HL-60 (cell line): ENCODE data around the gene SMIM12.

Experiments
- POLR2AphosphoS5 ChIP-seq: IDR thresholded peaks from 2 replicates; pipeline ENCODE4 v1.6.1; 2012; ENCODE audit warnings: low read depth
- TF ChIP-seq, protein P1 (sequence below): IDR thresholded peaks from 2 replicates; pipeline ENCODE4 v1.6.1; 2012; ENCODE audit warnings: low read depth; ENCODE audit not compliant: insufficient replicate concordance
- TF ChIP-seq, protein P2 (sequence below): IDR thresholded peaks from one replicate; pipeline ENCODE4 v1.5.1; 2011; ENCODE audit warnings: low read length, control low read depth, inconsistent platforms; ENCODE audit not compliant: insufficient read depth

DNA sequence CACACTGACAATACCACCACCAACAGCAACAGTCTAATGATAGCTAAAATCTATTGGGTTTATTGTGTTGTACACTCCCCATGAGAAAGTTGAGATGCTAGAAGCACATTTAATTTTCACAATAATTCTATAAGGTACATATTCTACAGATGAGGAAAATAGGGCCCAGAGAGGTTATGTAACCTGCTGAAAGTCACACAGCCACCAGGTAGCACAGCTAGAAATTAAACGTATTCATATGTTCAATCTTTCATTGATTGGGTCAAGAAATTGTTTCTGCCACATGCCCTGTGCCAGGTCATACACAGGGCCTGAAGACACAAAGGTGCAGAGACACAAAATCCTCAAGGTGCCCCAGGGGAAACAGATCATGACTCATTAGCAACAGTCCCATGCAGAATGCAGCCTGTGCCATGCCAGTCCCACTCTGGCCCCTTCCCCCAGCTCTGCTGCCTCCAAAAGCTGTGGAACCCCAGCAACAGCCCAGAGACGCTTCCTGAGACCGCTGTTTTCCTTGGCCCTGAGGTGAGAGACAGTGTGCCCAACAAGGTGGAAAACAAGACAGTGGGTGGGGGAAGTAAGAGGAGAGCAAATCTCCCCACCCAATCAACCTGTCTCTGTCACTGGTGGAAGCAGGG lies 34.6 kb downstream of the SMIM12 start:
- TF ChIP-seq, protein P1, sequence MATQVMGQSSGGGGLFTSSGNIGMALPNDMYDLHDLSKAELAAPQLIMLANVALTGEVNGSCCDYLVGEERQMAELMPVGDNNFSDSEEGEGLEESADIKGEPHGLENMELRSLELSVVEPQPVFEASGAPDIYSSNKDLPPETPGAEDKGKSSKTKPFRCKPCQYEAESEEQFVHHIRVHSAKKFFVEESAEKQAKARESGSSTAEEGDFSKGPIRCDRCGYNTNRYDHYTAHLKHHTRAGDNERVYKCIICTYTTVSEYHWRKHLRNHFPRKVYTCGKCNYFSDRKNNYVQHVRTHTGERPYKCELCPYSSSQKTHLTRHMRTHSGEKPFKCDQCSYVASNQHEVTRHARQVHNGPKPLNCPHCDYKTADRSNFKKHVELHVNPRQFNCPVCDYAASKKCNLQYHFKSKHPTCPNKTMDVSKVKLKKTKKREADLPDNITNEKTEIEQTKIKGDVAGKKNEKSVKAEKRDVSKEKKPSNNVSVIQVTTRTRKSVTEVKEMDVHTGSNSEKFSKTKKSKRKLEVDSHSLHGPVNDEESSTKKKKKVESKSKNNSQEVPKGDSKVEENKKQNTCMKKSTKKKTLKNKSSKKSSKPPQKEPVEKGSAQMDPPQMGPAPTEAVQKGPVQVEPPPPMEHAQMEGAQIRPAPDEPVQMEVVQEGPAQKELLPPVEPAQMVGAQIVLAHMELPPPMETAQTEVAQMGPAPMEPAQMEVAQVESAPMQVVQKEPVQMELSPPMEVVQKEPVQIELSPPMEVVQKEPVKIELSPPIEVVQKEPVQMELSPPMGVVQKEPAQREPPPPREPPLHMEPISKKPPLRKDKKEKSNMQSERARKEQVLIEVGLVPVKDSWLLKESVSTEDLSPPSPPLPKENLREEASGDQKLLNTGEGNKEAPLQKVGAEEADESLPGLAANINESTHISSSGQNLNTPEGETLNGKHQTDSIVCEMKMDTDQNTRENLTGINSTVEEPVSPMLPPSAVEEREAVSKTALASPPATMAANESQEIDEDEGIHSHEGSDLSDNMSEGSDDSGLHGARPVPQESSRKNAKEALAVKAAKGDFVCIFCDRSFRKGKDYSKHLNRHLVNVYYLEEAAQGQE = no peak
- TF ChIP-seq POLR2AphosphoS5 = no peak
- TF ChIP-seq, protein P2, sequence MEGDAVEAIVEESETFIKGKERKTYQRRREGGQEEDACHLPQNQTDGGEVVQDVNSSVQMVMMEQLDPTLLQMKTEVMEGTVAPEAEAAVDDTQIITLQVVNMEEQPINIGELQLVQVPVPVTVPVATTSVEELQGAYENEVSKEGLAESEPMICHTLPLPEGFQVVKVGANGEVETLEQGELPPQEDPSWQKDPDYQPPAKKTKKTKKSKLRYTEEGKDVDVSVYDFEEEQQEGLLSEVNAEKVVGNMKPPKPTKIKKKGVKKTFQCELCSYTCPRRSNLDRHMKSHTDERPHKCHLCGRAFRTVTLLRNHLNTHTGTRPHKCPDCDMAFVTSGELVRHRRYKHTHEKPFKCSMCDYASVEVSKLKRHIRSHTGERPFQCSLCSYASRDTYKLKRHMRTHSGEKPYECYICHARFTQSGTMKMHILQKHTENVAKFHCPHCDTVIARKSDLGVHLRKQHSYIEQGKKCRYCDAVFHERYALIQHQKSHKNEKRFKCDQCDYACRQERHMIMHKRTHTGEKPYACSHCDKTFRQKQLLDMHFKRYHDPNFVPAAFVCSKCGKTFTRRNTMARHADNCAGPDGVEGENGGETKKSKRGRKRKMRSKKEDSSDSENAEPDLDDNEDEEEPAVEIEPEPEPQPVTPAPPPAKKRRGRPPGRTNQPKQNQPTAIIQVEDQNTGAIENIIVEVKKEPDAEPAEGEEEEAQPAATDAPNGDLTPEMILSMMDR = no peak
